ENCODE data around the gene MPP2.
"Not testable (repeated sequence)": the region's sequence is repeated elsewhere in the genome, so short reads cannot be mapped to it uniquely, and the experiment has no call there.

MPP2 gene

DNA sequence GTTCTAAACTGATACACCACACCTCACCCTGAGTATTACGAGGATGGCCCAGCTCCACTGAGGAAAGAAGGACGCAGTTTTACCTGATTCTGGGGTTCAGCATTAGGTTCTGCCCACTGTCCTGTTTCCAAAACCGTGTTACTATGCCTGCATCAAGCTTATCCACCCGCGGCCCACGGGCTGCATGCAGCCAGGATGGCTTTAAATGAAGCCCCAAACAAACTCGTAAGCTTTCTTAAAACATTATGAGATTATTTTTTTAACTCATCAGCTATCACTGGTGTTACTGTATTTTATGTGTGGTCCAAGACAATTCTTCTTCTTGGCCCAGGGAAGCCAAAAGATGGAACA is 64.4 kb downstream of the MPP2 start:
- DNase-seq: no peak

DNA sequence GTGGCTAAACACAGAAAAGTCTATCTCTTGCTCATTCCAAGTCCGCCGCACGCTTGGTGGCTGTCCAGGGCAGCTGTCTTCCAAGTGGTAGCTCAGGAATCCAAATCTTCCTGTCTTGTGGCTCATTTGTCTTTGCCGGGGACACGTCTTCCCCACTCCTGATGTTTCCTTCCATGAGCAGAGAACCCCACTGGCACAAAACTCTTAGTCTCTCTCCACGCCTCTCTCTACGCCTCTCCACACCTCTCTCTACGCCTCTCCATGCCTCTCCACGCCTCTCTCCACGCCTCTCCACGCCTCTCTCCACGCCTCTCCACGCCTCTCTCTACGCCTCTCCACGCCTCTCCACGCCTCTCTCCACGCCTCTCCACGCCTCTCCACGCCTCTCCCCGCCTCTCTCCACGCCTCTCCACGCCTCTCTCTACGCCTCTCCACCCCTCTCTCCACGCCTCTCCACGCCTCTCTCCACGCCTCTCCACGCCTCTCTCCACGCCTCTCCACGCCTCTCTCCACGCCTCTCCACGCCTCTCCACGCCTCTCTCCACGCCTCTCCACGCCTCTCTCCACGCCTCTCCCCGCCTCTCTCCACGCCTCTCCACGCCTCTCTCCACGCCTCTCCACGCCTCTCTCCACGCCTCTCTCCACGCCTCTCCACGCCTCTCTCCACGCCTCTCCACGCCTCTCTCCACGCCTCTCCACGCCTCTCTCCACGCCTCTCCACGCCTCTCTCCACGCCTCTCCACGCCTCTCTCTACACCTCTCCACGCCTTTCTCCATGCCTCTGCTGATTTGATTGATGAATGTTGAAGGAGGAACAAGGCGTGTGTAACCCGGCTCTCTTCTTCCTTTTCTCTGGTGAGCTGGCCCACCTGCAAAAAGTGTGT is 65.0 kb downstream of the MPP2 start:
- not testable (repeated sequence) for DNase-seq

DNA sequence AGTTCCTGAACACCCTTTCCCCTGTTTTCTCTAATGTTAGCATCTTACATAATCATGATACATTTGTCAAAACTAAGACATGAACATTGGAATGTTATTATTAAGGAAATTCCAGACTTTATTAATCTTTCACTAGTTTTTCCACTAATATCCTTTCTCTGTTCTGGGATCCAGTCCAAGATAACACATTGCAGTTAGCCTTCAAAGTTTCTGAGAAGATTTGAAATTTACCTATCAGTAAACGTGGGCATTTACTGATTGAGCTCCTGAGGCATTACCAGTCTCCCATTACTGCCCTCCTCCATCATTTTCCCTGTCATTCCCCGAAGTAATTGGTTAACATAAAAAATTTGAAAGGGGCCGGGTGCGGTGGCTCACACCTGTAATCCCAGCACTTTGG is 66.1 kb downstream of the MPP2 start:
- no peak for DNase-seq

DNA sequence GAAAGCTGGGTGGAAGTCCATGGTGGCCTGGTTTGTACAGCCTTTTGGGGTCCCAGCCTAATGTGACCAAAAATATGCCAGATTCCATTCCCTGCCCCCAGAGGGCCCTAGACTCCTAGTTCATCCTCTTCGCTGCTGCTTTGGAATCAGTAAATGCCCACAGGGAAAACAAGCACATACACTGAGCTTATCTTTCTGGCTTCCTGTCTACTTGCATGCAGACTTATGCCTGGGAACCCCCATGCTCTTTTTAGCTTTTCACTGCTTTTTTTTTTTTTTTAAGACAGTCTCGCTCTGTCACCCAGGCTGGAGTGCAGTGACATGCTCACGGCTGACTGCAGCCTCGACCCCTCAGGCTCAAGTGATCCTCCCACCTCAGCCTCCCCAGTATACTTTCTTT is 66.5 kb downstream of the MPP2 start:
- DNase-seq: no peak

DNA sequence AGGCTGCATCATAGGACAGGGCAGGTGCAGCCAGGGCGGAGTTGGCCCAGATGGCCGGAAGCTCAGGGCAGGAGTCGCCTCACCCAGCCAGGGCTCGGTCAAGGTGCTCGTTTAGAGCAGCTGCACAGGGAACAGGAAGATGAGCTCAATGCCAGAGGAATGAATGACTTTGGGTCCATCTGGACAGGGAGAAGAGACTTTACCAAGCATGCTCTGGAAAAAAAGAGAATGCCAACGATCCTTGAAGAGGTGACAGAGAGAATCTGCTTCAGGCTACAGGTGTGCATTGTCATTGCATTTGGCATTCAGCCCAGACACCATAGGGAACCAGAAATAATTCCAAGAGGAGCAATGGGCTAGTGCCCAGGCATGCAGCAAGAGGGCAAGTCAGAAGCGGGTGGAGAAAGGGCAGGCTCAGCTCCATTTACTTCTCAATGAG is 67.6 kb downstream of the MPP2 start:
- DNase-seq: no peak

DNA sequence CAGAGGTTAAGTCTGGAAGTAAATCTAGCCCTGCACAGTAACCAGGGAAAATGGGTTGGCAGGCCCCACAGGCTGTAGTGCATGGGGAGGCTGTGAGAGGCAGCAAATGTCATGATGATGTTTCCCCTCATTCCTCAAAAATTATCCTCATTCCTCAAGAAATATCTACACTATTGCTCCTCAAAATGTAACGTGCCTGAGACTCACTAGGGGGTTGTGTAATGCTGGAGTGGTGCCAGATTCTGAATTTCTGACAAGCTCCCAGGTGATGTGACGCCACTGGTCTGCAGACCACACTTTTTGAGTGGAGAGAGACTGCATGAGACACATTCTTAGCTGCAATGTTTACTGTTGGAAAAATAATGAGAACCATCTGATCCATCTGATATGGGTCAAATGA is 73.2 kb downstream of the MPP2 start:
- DNase-seq: no peak

DNA sequence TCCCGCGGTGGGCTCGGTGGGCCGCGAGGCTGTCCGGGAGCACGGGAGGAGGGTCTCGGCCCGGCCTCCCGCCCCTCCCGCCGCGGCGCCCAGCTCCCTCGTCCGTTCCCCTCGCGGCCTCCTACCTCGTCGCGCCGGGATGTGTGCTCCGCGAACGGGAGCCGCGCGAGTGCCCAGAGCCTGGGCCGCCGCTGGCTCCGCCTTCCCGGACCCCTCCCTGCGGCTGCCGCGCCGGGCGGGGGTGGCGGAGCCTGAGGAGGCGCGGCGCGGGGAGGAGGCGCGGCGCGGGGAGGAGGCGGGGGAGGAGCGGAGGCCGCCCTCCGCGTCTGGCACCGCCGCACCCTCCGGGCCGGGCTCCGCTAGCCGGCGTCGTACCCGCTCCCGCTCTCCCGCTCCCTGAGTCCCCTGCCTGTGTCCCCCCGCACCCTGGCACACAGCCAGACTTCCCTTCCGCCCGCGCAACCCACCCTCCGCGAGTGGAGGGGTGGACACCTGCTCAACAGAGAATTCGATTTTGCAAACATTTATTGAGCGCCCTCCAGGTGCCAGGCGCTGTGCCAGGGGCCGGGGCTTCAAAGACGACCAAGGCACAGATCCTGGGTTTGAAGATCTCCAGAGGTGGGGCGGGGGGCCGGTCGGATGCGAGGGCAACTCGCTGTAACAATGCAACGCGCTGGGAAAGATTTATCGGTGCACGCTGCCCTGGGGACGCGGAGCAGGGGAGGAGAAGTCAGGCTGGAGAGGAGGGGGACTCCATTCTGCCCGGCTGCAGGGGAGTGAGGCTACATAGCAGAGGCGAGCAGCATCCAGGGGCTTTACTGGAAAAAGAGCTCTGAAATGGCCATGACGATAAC is 74.1 kb downstream of the MPP2 start, which contains the start of gene MPP3:
TSS of gene MPP3 (minus strand) at position 171 of the 854 bp plus-strand sequence. CDS start 1,240 bp downstream, outside the sequence.
- peak; percentile 26 to 63 for DNase-seq

DNA sequence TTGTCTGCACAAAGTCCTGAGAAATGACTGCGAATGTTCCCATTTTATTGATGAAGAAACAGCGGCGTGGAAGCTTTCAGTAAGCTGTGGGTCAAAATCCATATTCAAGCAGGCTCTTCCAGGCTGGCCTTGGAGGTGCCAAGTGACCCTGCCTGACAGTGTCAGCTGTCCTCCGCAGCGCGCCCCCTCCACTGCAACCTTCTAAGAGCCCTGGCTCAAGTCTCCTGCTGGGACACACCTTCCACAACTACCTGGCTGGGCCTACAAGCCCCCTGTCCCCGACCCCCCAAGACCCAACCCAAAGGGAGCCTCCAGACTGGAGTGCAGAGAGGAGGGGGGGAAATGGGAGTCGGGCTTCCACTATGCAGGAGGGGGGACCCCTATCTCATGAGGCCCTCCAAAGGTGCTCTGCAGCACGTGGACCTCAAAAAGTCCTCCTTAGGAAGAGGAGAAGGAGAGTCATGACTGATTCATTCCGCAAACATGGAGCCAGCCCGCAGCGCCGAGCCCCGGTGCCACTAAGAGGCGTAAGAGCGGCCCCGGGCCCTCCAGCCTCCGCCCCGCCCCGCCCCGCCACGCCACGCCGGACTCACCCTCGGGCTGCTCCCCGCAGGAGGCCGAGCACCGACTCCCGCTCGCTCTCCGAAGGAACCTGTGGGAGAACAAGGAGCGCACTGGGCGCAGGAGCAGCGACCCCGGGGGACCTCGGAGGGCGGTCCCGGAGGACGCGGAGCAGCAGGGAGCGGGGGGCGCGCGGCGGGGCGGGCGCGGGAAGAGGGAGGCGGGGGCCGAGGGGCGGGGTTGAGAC is 75.0 kb downstream of the MPP2 start:
- peak in 1 of 2 donors; percentile 1 for DNase-seq

DNA sequence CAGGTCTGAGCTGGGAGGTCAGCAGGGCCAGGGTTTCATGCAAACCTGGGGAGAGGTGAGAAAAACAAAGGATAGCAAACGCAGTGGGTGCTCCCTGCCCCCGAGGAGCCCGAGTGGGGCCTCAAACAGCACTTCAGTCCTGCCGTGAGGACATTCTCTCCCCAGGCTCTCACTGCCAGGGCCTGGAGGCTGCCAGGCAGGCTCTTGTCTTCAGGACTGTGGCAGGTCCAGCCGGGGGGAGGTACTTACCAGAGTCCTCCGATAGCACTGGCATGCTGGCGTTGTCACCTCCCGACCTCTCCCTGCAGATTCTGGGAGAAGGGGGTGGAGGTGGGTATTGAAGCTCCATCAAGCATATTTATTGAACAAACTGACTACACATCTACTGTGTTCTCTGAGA is 75.7 kb downstream of the MPP2 start:
- DNase-seq: no peak

DNA sequence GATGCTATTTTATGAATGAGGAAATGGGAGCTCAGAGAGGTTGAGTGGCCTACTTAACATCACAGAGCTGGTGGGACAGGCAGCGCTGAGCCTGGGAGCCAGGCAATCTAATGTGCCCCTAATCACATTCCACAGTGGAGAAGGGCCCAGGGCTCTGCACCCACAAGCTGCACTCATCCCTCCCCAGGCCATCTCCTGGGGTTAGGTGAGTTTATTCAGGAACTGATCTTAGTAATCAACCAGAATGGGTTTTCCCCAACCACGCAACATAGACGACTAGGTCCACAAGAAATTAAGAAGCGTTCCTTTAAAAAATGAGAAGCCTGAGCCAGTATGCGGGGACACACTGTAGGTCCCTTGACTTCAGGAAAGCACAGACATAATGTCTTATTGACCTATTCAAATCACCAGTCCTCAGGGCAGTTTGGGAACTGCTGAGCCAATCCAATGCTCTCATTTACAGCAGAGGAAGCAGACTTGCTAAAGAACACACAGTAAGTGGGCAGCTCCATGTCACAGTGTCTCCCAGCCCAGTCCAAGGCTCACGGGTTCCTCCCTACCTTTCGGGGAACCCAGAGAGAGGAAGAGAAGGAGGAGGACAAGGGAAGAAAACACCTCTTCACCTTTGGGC is 76.7 kb downstream of the MPP2 start:
- no peak for DNase-seq

DNA sequence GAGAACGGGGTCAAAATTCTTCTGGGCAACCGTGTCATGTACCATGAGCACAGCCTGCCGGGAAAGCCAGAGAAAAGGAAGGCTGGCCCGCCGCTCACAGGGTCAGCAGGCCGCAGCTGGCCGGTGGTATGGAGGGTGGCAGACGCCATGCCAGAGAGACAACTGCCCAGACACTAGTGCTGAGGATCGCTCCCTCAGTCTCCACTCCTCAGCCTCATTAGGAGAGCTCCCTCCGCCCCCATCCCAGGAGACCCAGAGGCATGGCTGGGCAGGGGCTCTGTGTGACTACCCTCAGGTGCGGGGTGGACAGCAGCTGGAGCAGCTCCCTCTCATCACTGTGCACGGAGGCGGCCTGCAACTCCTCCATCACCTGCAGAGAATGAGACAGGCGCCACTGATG is 77.6 kb downstream of the MPP2 start:
- no peak for DNase-seq

DNA sequence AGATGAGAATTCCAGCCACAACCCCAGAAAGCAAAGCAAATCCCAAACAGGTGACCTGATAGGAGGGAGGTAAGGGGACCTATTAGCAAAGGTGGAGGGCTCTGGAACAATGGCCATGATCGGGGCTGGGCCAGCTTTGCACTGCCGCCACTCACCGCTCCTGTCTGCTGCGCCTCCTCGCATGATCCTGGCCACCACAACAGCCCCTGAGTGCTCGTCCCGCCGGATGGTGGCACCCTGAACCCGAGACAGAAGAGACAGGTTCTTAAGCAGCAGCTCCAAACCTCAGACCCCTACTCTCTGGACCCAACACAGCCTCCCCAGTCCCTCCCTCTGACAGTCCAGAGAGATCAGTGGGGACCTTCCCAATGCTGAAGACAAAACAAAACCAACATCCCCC is 79.7 kb downstream of the MPP2 start:
- DNase-seq: no peak

DNA sequence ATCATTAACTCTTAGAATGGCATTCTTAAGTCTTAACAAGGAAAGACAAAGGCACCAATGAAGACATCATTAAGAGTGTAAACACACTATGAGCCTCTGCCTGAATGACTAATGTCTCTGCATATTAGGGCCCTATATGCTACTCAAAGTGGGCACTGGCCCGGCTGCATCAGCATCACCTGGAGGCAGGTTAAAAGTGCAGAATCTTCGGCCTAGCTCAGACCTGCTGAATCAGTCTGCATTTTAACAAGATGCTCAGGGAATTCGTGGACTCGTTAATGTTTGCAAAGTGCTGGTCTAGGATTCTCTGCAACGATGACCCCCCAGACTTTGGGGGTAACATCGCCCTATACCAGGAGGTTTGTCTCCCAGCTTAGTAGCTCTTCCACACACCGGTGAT is 81.1 kb downstream of the MPP2 start:
- no peak for DNase-seq

DNA sequence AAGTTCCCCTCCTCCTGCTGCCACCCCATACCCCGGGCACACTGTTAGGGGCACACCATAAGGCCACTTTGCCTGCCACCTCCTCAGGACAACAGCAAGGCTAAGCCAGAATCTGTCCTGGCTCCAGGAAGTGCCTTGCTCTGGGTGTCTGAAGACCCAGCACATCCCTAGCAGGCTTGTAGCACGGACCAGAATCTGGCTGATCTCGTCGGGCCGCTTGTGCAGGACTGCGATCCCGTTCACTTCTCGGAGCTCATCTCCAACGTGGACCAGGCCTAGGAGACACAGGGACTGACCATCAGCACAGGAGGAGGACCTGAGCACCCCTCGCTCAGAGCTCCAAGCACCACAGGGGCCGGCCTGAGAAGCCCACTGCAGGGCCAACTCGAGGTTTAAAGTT is 81.8 kb downstream of the MPP2 start:
- DNase-seq: no peak
